HG02623 (cell line): Measurements from ENCODE around the gene KCNS1.

ENCODE experiments used
- ATAC-seq: cut with Tn5 transposase; IDR thresholded peaks from one replicate; pipeline ENCODE4 v1.9.1; 2021; ENCODE audit warnings: moderate library complexity; ENCODE audit not compliant: unreplicated experiment

Gene KCNS1

GRCh38 chr20:45110301-45110700 is 9.4 kb upstream of the KCNS1 start:
- no peak for ATAC-seq

GRCh38 chr20:45109634-45110033 is 8.7 kb upstream of the KCNS1 start:
- ATAC-seq: no peak

- no peak for ATAC-seq
Observed at GRCh38 chr20:45105317-45105716, 4.4 kb upstream of the KCNS1 start.

GRCh38 chr20:45104786-45105185 is 3.9 kb upstream of the KCNS1 start:
- ATAC-seq: no peak

DNA sequence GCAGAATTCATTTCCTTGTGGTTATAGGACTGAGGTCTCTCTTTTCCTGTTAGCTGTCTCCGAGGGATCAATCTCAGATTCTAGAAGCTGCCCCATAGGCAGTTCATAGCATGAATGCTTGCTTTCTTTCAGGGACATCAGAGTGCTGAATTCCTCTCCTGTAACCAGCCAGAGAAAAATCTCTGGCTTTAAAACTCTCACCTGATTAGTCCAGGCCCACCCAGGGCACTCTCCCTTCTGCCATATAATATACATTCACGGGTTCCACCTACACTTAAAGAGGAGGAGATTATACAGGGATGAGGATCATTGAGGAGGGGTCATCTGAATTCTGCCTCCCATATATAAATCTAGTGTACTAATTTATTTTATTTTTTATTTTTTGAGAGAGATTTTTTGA is 2.1 kb upstream of the KCNS1 start:
- ATAC-seq: no peak

DNA sequence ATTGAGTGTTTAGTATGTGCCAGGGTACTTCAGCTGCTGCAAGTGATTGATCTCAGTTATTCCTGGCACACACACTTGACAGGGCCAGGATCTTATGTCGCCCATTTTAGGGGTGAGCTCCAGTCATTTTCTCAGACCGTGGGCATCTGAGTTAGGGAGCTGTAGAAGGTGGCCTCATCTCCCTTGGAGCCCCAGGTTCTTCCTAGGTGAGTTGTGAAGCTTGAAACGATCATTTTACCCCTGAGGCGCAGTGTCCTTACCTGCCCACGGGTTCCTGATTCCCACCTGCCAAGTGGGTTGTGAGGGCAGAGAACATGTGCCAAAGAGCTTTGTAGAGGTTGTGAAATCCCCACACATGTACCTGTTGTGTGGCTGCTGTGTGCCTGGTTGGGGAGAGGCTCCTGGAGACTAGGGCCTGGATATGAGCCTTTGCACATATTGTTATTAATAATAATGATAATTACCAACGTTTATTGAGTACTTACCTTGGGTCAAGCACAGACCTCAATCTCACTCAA is 465 bp upstream of the KCNS1 start:
- no peak for ATAC-seq

GRCh38 chr20:45098103-45098773 is 2.7 kb downstream of the KCNS1 start:
- ATAC-seq: no peak

GRCh38 chr20:45097485-45098102 is 3.3 kb downstream of the KCNS1 start:
- ATAC-seq: no peak

DNA sequence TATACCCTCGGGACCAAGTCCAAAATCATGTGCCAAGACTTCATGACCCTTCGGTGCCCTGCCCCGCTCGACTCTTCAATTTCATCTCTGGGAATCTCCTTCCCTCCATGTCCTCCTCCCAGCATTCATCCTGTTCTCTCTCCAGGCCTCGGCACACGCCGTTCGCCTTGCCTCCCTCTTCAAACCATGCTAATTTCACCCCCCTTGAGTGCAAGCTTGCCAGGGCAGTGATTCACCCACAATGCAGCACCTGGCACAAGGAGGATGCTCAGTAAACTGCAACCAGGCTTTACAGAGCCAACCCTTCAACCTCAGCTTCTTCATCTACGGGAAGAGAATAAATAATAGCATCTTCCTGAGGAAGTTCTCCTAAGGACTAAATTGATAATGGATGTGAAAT is 4.1 kb downstream of the KCNS1 start:
- ATAC-seq: no peak

GRCh38 chr20:45095805-45096238 is 5.1 kb downstream of the KCNS1 start:
- ATAC-seq: no peak

- no peak for ATAC-seq
Observed at GRCh38 chr20:45094864-45095574, 5.9 kb downstream of the KCNS1 start.

DNA sequence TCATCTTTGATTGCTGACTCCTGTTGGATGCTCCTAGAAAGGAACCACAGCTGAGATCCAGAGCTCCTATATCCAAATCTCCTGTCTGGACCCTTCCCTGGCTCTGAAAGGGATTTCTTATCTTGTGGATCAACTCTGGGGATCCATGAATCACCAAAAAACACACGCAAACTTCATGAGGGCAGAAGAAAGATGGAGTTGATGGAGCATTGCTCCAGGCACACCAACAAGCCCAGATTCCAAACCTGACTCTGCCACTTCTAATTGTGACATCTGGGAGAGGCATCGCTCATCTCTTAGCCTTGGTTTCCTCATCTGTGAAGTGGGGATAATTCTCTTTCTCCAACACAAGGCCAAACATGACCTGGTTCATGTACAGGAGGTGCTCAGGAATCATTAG is 6.7 kb downstream of the KCNS1 start:
- ATAC-seq: no peak

DNA sequence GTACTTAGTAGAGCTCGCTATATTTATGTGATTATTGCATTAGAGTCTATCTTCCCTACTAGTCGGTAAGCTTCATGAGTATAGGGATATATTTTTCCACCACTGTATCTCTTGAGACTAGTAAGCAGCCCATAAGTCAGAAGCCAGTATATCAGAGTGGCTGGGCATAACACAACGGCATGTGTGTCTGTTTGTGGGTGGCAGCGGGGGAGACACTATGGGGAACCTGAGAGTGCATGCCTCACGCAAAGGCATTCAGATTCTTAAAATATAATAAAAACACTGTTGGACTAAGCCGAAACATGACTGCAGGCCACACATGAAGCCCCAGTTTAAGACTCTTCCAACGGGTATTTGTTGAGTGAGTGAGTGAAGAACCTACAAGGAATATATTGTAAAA is 8.0 kb downstream of the KCNS1 start:
- no peak for ATAC-seq

- ATAC-seq: no peak
Observed at GRCh38 chr20:45091366-45091765, 9.6 kb downstream of the KCNS1 start.

- no peak for ATAC-seq
Observed at GRCh38 chr20:45090481-45090880, 10.4 kb downstream of the KCNS1 start.

- ATAC-seq: no peak
Observed at GRCh38 chr20:45088247-45088646, 12.7 kb downstream of the KCNS1 start.

DNA sequence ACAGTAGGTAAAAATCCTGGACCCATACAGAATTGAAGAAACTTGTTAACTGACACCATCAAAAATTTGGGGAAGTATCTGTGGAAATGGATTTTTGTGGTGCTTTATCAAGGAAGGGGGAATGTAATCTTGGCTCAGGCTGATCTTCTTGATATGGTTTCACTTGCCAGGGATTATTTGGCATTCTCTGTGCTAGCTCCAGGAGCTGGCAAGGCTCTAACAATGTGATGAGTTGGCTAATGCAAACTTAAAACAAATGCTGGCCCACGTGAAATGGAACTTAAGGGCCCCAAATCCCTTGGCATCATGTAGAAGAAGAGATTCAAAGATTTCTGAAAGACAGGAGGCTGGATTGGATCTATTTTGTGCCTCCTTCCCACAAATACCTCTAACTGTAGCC is 13.1 kb downstream of the KCNS1 start:
- no peak for ATAC-seq

DNA sequence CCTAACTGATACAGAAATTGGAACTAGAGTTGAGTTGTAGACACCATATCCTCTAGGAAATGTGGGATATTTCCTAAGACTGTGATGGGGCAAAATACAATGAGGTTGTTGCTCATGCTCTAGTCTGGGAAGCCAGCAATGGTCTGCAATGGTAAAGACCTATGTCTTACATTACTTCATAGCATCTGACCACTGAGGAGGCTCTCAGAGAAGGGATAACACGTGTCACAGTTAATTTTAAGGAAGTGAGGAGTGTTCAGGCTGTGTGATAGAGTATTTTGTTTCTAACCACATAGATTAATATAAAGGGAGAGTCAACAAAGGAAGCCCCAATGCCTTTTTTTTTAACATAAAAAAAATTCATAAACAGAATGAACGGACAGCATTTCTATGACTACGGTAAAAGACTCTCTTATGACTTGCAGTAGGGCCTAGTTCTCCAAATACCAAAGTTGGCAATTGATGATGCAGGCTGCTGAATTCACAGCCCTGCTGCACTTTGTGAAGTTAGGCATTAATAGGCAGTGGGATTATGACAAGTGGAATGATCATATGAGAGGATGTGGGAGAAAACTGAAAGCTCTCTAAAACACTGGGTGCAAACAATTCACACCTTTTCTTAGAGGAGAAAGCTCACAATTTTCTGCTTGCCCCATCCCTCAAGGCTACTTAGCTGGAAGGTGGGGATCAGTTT is 13.7 kb downstream of the KCNS1 start:
- no peak for ATAC-seq

GRCh38 chr20:45085867-45086266 is 15.1 kb downstream of the KCNS1 start:
- ATAC-seq: no peak

DNA sequence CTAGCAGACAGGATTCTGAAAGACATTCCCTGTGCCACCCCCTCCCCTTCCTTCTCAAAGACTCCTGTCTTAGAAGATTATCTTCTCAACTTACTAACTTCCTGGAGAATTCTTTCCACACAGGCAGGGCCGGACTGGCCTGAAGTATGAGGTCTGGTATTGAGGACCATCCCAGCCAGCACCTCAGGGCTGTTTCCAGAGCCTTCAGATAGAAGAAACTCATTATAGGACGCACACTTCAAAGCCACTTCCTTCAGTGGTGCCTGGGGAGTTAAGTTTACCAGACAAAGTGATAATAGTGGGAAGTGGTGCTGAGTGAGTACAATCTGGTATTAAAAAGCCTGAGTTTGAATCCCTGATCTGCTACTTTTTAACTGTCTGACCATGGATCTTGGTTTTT is 15.6 kb downstream of the KCNS1 start:
- no peak for ATAC-seq

DNA sequence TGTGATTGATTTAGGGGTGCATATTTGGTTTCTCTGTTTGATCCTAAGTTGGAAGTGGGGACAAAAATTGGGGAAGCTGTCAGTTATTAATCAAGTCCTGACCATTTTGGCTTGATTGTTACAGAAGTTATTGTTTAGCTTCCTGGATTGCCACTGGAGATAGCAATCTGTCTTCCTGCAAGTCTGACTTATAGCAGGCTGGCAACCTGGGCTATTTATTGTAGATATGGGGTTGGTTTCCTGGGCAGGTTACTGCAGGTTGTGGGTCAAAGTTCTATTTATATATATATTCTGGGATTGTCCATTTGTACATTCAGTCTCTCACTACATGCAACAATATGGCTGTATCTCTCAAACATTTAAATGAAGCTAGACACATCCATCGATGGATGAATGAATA is 17.8 kb downstream of the KCNS1 start:
- ATAC-seq: no peak
